ENCODE results near the gene LDAF1.
A peak's percentile ranks its signal among the peaks of the same experiment; 100 is the strongest.
"Not testable (repeated sequence)": the region's sequence is repeated elsewhere in the genome, so short reads cannot be mapped to it uniquely, and the experiment has no call there.

Gene LDAF1

DNA sequence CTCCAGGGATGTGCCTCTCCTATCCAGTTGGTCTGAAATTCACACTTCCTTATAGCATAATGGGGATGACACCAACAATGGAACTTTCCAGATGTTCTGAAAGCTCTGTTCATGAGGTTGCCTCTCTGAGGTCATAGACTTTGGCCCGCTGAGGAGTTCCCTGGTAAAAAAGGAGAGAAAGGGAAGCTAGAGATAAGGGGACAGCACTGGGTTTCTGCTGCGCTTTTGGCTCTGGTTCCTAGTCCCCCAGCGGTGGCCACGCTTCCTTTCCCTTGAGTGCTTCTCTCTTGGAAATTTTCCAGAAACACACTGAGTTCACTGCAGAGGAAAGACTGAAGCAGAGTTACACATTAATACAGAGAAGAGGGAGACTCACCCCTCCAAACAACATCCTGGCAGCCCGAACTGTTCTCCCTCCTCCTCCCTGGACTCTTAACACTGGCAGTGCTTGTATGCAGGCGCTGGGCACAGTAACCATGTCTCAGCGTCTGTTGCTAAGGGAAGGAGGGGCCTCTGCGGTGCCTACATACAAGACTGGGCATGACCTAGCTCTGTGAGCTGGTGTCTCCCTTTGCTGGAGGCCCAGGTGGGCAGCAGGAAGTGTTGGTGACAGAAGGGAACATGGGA lies 8.0 kb upstream of the LDAF1 start, which contains the start of gene DNAH3:
Gene DNAH3 (minus strand): TSS at position 472 of the 627 bp plus-strand sequence. CDS start 527 bp downstream, outside the sequence.
- H3K36me3 ChIP-seq (ENCODE audit: insufficient read depth, low read length): no peaks in the 10 kb centered on the region
- no peak within 1 kb of the TSS for H3K9ac ChIP-seq (ENCODE audit: low read length)
- no peaks in the 10 kb centered on the region for H3K9me3 ChIP-seq (ENCODE audit: low read length)
- H3K4me1 ChIP-seq (ENCODE audit: insufficient read depth, low read length): no peaks in the 10 kb centered on the region
- no peak within 1 kb of the TSS for H3K27ac ChIP-seq (ENCODE audit: low read depth, low read length)
- no peak within 1 kb of the TSS for H3K4me3 ChIP-seq (ENCODE audit: low read depth in 1 of 2, low read length in 2 of 2)
- H3K27me3 ChIP-seq (ENCODE audit: control insufficient read depth in 1 of 2, insufficient read depth in 2 of 2, low read length in 2 of 2): no peaks in the 10 kb centered on the region

DNA sequence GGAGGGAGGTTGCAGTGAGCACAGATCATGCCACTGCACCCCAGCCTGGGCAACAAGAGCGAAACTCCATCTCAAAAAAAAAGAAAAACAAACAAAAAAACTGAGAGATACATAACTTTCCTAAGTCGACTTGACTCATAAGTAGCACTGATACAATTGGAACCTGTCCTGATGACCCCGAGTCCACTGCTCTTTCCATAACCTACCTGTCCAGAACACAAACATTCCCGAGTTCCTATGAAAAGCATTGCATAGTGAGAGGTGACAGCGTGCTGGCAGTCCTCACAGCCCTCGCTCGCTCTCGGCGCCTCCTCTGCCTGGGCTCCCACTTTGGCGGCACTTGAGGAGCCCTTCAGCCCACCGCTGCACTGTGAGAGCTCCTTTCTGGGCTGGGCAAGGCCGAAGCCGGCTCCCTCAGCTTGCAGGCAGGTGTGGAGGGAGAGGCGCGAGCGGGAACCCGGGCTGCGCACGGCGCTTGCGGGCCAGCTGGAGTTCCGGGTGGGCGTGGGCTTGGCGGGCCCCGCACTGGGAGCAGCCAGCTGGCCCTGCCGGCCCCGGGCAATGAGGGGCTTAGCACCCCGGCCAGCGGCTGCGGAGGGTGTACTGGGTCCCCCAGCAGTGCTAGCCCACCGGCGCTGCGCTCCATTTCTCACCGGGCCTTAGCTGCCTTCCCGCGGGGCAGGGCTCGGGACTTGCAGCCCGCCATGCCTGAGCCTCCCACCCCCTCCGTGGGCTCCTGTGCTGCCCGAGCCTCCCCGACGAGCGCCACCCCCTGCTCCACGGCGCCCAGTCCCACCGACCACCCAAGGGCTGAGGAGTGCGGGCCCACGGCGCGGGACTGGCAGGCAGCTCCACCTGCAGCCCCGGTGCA lies 6.1 kb upstream of the LDAF1 start:
- H3K27ac ChIP-seq (ENCODE audit: low read depth, low read length); H3K9ac ChIP-seq (ENCODE audit: low read length); H3K4me1 ChIP-seq (ENCODE audit: insufficient read depth, low read length); H3K4me3 ChIP-seq (ENCODE audit: low read depth in 1 of 2, low read length in 2 of 2); H3K9me3 ChIP-seq (ENCODE audit: low read length); H3K36me3 ChIP-seq (ENCODE audit: insufficient read depth, low read length); H3K27me3 ChIP-seq (ENCODE audit: control insufficient read depth in 1 of 2, insufficient read depth in 2 of 2, low read length in 2 of 2): not testable (repeated sequence)

DNA sequence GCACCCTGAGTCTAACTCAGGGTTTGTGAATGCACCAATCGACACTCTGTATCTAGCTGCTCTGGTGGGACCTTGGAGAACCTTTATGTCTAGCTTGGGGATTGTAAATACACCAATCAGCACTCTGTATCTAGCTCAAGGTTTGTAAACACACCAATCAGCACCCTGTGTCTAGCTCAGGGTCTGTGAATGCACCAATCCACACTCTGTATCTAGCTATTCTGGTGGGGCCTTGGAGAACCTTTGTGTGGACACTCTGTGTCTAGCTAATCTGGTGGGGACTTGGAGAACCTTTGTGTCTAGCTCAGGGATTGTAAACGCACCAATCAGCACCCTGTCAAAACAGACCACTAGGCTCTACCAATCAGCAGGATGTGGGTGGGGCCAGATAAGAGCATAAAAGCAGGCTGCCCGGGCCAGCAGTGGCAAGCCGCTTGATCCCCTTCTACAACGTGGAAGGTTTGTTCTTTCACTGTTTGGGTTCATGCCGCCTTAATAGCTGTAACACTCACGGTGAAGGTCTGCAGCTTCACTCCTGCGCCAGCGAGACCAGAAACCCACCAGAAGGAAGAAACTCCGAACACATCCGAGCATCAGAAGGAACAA lies 5.2 kb upstream of the LDAF1 start:
- not testable (repeated sequence) for H3K9ac ChIP-seq (ENCODE audit: low read length); H3K9me3 ChIP-seq (ENCODE audit: low read length); H3K4me3 ChIP-seq (ENCODE audit: low read depth in 1 of 2, low read length in 2 of 2); H3K27ac ChIP-seq (ENCODE audit: low read depth, low read length); H3K36me3 ChIP-seq (ENCODE audit: insufficient read depth, low read length); H3K27me3 ChIP-seq (ENCODE audit: control insufficient read depth in 1 of 2, insufficient read depth in 2 of 2, low read length in 2 of 2)
- peaks cover 15% of the 10 kb centered on the region for H3K4me1 ChIP-seq (ENCODE audit: insufficient read depth, low read length)

DNA sequence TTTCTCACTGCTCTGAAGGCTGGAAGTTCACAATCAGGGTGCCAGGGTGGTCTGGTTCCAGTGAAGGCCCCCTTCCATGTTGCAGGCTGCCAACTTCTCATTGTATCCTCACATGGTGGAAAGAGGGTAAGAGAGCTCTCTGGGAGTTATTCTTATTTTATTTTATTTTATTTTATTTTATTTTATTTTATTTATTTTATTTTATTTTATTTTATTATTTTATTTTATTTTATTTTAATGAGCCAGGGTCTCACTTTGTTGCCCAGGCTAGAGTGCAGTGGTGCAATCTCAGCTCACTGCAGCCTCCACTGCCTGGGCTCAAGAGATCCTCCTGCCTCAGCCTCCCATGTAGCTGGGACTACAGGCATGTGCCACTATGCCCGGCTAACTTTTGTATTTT lies 2.5 kb upstream of the LDAF1 start:
- not testable (repeated sequence) for H3K36me3 ChIP-seq (ENCODE audit: insufficient read depth, low read length); H3K27ac ChIP-seq (ENCODE audit: low read depth, low read length); H3K9ac ChIP-seq (ENCODE audit: low read length); H3K4me3 ChIP-seq (ENCODE audit: low read depth in 1 of 2, low read length in 2 of 2); H3K27me3 ChIP-seq (ENCODE audit: control insufficient read depth in 1 of 2, insufficient read depth in 2 of 2, low read length in 2 of 2); H3K9me3 ChIP-seq (ENCODE audit: low read length)
- peaks cover 30% of the 10 kb centered on the region for H3K4me1 ChIP-seq (ENCODE audit: insufficient read depth, low read length)

DNA sequence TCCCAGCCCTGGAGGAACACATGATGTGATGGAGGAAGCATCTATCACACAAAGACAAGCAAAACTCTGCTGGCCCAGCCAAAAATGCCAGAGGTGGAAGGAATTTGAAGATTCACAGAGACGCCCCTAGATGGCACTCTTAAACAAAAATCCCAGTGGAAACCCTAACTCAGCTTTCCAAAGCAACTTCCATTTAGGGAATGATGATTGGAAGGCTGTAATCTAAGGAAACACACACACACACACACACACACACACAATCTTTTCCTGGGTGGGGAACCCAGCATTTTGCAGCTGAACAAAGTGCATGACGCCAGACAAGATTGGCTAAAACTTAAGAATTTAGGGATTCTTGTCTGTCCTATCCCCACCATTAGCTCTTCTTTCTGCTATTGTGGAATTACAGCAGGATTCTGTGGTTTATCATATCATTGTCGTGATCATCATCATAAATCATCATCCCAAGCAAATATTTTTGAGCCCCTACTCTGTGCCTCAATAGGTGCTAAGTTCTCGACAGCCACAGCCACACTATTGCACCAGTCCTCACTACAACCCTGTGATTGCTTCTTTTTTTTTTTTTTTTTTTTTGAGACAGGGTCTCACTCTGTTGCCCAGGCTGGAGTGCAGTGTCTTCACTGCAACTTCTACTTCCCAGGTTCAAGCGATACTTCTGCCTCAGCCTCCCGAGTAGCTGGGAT lies 1.6 kb upstream of the LDAF1 start:
- no peaks in the 10 kb centered on the region for H3K27me3 ChIP-seq (ENCODE audit: control insufficient read depth in 1 of 2, insufficient read depth in 2 of 2, low read length in 2 of 2)
- no peak overlapping the region for H3K9ac ChIP-seq (ENCODE audit: low read length)
- H3K36me3 ChIP-seq (ENCODE audit: insufficient read depth, low read length): no peaks in the 10 kb centered on the region
- H3K4me3 ChIP-seq (ENCODE audit: low read depth in 1 of 2, low read length in 2 of 2): no peak overlapping the region
- H3K27ac ChIP-seq (ENCODE audit: low read depth, low read length): peak overlapping the region; percentile 50
- peaks cover 39% of the 10 kb centered on the region for H3K4me1 ChIP-seq (ENCODE audit: insufficient read depth, low read length)
- no peaks in the 10 kb centered on the region for H3K9me3 ChIP-seq (ENCODE audit: low read length)

DNA sequence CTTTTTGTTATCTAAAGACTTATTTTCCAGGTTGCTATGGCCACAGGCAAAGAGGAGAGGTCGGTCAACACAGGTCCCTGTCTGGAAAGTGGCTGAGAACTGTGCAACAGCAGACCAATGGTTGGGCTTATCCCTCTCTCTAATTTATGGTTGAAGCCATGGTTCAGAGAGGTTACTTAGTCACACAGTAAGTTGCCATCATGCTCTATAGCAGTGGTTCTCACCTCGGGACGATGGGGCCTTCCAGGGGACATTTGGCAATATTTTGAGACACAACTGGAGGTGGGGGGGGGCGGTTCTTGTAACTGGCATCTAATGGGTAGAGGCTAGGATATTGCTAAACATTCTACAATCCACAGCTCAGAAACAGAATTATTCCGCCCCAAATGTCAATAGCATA lies 842 bp upstream of the LDAF1 start:
- Histone ChIP-seq H3K36me3 (ENCODE audit: insufficient read depth, low read length) (no peaks in the 10 kb centered on the region), H3K4me1 (ENCODE audit: insufficient read depth, low read length) (peaks cover 44% of the 10 kb centered on the region), H3K9me3 (ENCODE audit: low read length) (no peaks in the 10 kb centered on the region), H3K9ac (ENCODE audit: low read length) (peak overlapping the region; percentile 7), H3K4me3 (ENCODE audit: low read depth in 1 of 2, low read length in 2 of 2) (peak overlapping the region in 1 of 2 donors; percentile 91), H3K27me3 (ENCODE audit: control insufficient read depth in 1 of 2, insufficient read depth in 2 of 2, low read length in 2 of 2) (no peaks in the 10 kb centered on the region), H3K27ac (ENCODE audit: low read depth, low read length) (peak overlapping the region; percentile 88)

DNA sequence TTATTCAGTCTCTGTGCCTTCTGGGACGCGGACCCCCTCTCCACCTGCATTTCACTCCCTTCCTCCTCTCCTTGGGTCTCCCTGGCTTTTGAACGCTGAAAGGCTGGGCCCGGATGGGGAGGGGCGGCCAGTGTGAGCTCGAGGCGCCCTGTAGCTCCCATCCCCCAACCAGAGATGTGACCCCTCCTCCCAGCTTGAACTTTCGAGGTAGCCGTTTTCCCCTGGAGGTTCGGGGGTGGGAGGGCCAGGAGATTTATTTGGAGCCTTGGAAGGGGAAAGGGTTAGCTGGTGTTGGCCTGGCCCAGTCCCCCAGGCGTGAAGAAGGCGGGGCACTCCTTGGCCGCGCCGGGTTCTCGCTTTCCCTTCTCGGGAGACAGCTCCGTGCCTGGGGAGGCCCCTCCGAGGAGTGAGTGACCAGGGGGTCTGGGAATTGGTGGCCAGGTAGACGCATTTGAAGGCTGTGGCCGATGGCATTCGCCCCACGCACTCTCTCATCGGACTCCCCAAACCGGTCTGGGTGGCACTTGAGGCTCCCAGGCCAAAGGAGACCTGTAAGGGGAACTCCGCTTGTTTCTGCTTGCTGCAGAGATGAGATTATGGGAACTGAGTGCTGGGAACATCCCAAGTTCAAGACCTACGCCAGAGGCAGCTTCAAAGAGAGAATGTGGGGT lies 942 bp downstream of the LDAF1 start:
- Histone ChIP-seq H3K9ac (ENCODE audit: low read length) (peak overlapping the region; percentile 90), H3K4me1 (ENCODE audit: insufficient read depth, low read length) (peaks cover 62% of the 10 kb centered on the region)

DNA sequence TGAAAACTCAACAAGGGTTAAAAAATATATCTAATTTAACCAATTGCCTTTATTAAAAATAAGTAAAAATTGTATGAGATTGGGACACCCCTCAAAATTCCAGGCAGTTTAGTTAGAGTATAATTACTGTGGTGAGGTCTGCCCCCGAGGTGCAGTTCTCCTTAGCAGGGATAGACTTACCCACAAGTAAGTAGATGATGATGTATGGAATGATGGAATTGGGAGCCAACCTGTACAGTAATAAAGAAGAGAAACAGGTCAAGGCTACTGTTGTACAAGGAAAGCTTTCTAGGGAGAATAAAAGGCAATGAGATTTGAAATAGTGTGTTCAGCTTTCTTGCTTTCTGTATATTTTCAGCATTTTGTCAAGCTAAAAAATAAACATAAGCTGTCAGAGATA lies 1.8 kb downstream of the LDAF1 start:
- peaks cover 17% of the 10 kb centered on the region for H3K36me3 ChIP-seq (ENCODE audit: insufficient read depth, low read length)
- H3K9ac ChIP-seq (ENCODE audit: low read length): no peak overlapping the region
- H3K27ac ChIP-seq (ENCODE audit: low read depth, low read length): peak overlapping the region; percentile 6
- H3K27me3 ChIP-seq (ENCODE audit: control insufficient read depth in 1 of 2, insufficient read depth in 2 of 2, low read length in 2 of 2): no peaks in the 10 kb centered on the region
- no peak overlapping the region for H3K4me3 ChIP-seq (ENCODE audit: low read depth in 1 of 2, low read length in 2 of 2)
- H3K4me1 ChIP-seq (ENCODE audit: insufficient read depth, low read length): peaks cover 65% of the 10 kb centered on the region
- H3K9me3 ChIP-seq (ENCODE audit: low read length): no peaks in the 10 kb centered on the region

More for the DNA sequence above, 942 bp downstream of the LDAF1 start:
- Histone ChIP-seq H3K27ac (ENCODE audit: low read depth, low read length) (peak overlapping the region; percentile 88), H3K4me3 (ENCODE audit: low read depth in 1 of 2, low read length in 2 of 2) (peak overlapping the region; percentile 90 to 91), H3K9me3 (ENCODE audit: low read length) (no peaks in the 10 kb centered on the region), H3K27me3 (ENCODE audit: control insufficient read depth in 1 of 2, insufficient read depth in 2 of 2, low read length in 2 of 2) (no peaks in the 10 kb centered on the region), H3K36me3 (ENCODE audit: insufficient read depth, low read length) (peaks cover 14% of the 10 kb centered on the region)

DNA sequence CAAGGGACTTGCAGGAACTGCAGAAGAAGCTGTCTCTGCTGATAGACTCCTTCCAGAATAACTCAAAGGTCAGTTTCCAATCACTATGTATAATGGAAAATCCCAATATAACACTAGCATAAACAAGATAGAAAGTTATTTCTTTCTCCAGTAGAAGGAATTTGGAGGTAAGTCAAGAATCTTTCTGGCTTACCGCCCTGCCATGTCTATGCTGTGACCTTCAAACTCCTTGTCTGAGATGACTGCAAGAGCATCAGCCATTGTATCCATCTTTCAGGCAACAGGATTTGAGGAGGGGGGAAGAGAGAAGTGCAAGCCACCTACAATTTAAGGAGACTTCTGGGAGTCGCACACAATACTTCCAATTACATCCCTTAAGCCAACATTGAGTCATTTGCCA lies 2.7 kb downstream of the LDAF1 start:
- Histone ChIP-seq H3K27me3 (ENCODE audit: control insufficient read depth in 1 of 2, insufficient read depth in 2 of 2, low read length in 2 of 2) (no peaks in the 10 kb centered on the region), H3K9me3 (ENCODE audit: low read length) (no peaks in the 10 kb centered on the region), H3K4me3 (ENCODE audit: low read depth in 1 of 2, low read length in 2 of 2) (peak overlapping the region in 1 of 2 donors; percentile 16), H3K4me1 (ENCODE audit: insufficient read depth, low read length) (peaks cover 65% of the 10 kb centered on the region), H3K27ac (ENCODE audit: low read depth, low read length) (peak overlapping the region; percentile 6), H3K9ac (ENCODE audit: low read length) (no peak overlapping the region), H3K36me3 (ENCODE audit: insufficient read depth, low read length) (peaks cover 17% of the 10 kb centered on the region)

DNA sequence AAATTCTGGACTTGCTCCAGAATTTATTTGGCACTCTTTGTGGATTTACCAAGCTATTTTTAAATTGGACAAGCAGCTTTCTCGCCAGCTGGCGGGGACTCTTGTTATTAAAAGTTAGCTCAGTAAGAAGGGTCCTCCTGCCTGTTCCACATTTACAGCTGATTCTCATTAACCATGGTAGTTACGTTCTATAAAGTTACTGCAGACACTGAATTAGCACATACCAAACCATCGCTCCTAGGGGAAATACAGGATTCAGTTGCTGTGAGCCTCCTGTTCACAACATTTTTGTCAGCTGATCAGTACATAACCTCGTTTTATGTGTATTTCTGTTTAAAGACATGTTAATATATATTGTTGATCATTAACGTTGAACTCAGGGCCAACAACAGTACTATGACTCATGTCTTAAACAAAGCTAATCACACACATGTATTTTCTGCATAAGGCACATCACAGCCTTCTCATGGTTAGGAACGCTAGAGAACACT lies 4.2 kb downstream of the LDAF1 start:
- peaks cover 55% of the 10 kb centered on the region for H3K4me1 ChIP-seq (ENCODE audit: insufficient read depth, low read length)
- no peaks in the 10 kb centered on the region for H3K27me3 ChIP-seq (ENCODE audit: control insufficient read depth in 1 of 2, insufficient read depth in 2 of 2, low read length in 2 of 2)
- H3K9ac ChIP-seq (ENCODE audit: low read length): peak overlapping the region; percentile 30
- peaks cover 30% of the 10 kb centered on the region for H3K36me3 ChIP-seq (ENCODE audit: insufficient read depth, low read length)
- peak overlapping the region; percentile 59 for H3K27ac ChIP-seq (ENCODE audit: low read depth, low read length)
- no peak overlapping the region for H3K4me3 ChIP-seq (ENCODE audit: low read depth in 1 of 2, low read length in 2 of 2)
- H3K9me3 ChIP-seq (ENCODE audit: low read length): no peaks in the 10 kb centered on the region

Measured in muscle layer of colon (tissue), 2 donors.